ENCODE data around the gene TEN1.
A peak's percentile ranks its signal among the peaks of the same experiment; 100 is the strongest.

The TEN1 gene, protein sequence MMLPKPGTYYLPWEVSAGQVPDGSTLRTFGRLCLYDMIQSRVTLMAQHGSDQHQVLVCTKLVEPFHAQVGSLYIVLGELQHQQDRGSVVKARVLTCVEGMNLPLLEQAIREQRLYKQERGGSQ

GRCh38 chr17:75978938-75979704 lies at the start of gene TEN1, which contains the start of gene ACOX1:
Gene TEN1, plus strand, starts transcription at chr17:75979240. Its CDS starts 6,953 bp downstream, at chr17:75986193.
Gene ACOX1, minus strand, starts transcription at chr17:75979166. Its CDS starts 93 bp downstream, at chr17:75979073.
- no peaks in the 10 kb centered on the region for H3K27me3 Mint-ChIP-seq (ENCODE audit: low read depth)
- H3K27ac Mint-ChIP-seq, result peak within 1 kb of the TSS; percentile 100
- H3K4me3 Mint-ChIP-seq, result peak within 1 kb of the TSS; percentile 92 to 95 (median 95)
- no peaks in the 10 kb centered on the region for H3K9me3 Mint-ChIP-seq
- peaks cover 23% of the 10 kb centered on the region for H3K36me3 Mint-ChIP-seq (ENCODE audit: low read depth)
- peaks cover 66% of the 10 kb centered on the region for H3K4me1 Mint-ChIP-seq
- TF ChIP-seq CTCF (IDR thresholded peaks at IDR 0.05; ENCODE audit: unreplicated experiment in 3 of 3), result peak in 2 of 3 experiments; percentile 28 to 47

GRCh38 chr17:75931062-75931461 lies 48.0 kb upstream of the TEN1 start:
- Mint-ChIP-seq H3K9me3 (no peaks in the 10 kb centered on the region), H3K4me3 (no peak overlapping the region), H3K27ac (no peak overlapping the region), H3K36me3 (ENCODE audit: low read depth) (peaks cover 5% of the 10 kb centered on the region), H3K27me3 (ENCODE audit: low read depth) (no peaks in the 10 kb centered on the region), H3K4me1 (no peaks in the 10 kb centered on the region)
- TF ChIP-seq CTCF (IDR thresholded peaks at IDR 0.05; ENCODE audit: unreplicated experiment in 3 of 3), result no peak

DNA sequence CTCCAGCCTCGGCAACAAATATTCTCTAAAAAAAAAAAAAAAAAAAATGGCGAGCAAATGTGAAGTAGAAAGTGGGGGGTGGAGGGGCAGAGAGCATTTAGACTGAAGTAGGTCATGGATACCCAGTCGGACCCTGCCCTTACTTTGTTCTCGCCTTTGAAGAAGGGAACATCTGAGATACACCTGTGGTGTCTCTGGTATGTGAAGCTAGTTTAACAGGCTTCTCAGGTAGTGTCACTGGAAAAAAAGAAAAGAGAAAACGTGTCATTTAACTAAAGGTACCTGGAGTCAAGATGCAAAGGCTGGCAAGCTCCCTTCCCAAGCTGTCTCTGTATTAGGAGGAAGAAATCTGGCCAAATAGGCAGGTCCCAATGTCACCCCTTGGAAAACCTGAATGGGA lies 46.2 kb upstream of the TEN1 start:
- peaks cover 4% of the 10 kb centered on the region for H3K36me3 Mint-ChIP-seq (ENCODE audit: low read depth)
- no peaks in the 10 kb centered on the region for H3K27me3 Mint-ChIP-seq (ENCODE audit: low read depth)
- H3K9me3 Mint-ChIP-seq, result no peaks in the 10 kb centered on the region
- H3K4me3 Mint-ChIP-seq, result no peak overlapping the region
- TF ChIP-seq CTCF (IDR thresholded peaks at IDR 0.05; ENCODE audit: unreplicated experiment in 3 of 3), result no peak
- no peak overlapping the region for H3K27ac Mint-ChIP-seq
- no peaks in the 10 kb centered on the region for H3K4me1 Mint-ChIP-seq

DNA sequence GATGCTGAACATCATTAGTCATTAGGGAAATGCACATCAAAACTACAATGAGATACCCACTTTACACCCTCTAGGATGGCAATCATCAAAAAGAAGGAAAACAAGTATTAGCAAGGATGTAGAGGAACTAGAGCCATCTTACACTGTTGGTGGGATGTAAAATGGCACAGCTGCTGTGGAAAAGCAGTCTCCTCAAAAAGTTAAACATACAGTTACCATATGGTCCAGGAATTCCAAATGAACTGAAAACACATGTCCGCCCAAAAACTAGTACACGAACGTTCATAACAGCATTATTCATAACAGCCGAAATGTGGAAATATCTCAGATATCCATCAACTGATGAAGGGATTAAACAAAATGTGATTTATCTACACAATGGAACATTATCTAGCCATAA lies 45.2 kb upstream of the TEN1 start:
- Mint-ChIP-seq H3K9me3 (no peaks in the 10 kb centered on the region), H3K36me3 (ENCODE audit: low read depth) (no peaks in the 10 kb centered on the region), H3K27ac (no peak overlapping the region), H3K27me3 (ENCODE audit: low read depth) (no peaks in the 10 kb centered on the region), H3K4me1 (no peaks in the 10 kb centered on the region), H3K4me3 (no peak overlapping the region)
- no peak for TF ChIP-seq CTCF (IDR thresholded peaks at IDR 0.05; ENCODE audit: unreplicated experiment in 3 of 3)

- no peak for TF ChIP-seq CTCF (IDR thresholded peaks at IDR 0.05; ENCODE audit: unreplicated experiment in 3 of 3)
- H3K9me3 Mint-ChIP-seq, result no peaks in the 10 kb centered on the region
- H3K4me1 Mint-ChIP-seq, result peaks cover 8% of the 10 kb centered on the region
- no peak overlapping the region for H3K27ac Mint-ChIP-seq
- H3K36me3 Mint-ChIP-seq (ENCODE audit: low read depth), result peaks cover 3% of the 10 kb centered on the region
- H3K4me3 Mint-ChIP-seq, result peak overlapping the region in 2 of 3 experiments; percentile 28 to 61
- no peaks in the 10 kb centered on the region for H3K27me3 Mint-ChIP-seq (ENCODE audit: low read depth)
Observed at GRCh38 chr17:75937652-75938051, 41.4 kb upstream of the TEN1 start.

All from nephron (organoid).